Activated naive CD8-positive, alpha-beta T cell (primary cell): Measurements from ENCODE around the gene ZMIZ1.

ENCODE experiments used
- H3K27ac Mint-ChIP-seq: one replicate; pipeline ENCODE4 v1.8.0; 2021; ENCODE audit warnings: mixed read lengths
- H3K27me3 Mint-ChIP-seq: one replicate; pipeline ENCODE4 v1.8.0; 2021; ENCODE audit warnings: mixed read lengths
- H3K36me3 Mint-ChIP-seq: one replicate; pipeline ENCODE4 v1.8.0; 2021; ENCODE audit warnings: mixed read lengths
- H3K4me1 Mint-ChIP-seq: one replicate; pipeline ENCODE4 v1.8.0; 2021; ENCODE audit warnings: low read depth, mixed read lengths
- H3K4me3 Mint-ChIP-seq: one replicate; pipeline ENCODE4 v1.8.0; 2021; ENCODE audit warnings: mild to moderate bottlenecking, mixed read lengths
- H3K9me3 Mint-ChIP-seq: one replicate; pipeline ENCODE4 v1.8.0; 2021; ENCODE audit warnings: low read depth, mixed read lengths

The ZMIZ1 gene

GRCh38 chr10:79166312-79166721, 97.6 kb downstream of the ZMIZ1 start:
- no peaks in the 10 kb centered on the region for H3K4me1 Mint-ChIP-seq
- no peak overlapping the region for H3K27ac Mint-ChIP-seq
- H3K36me3 Mint-ChIP-seq = peaks cover 3% of the 10 kb centered on the region
- no peaks in the 10 kb centered on the region for H3K9me3 Mint-ChIP-seq
- H3K27me3 Mint-ChIP-seq = no peaks in the 10 kb centered on the region
- no peak overlapping the region for H3K4me3 Mint-ChIP-seq

- no peak overlapping the region for H3K27ac Mint-ChIP-seq
- H3K27me3 Mint-ChIP-seq = no peaks in the 10 kb centered on the region
- H3K9me3 Mint-ChIP-seq = no peaks in the 10 kb centered on the region
- H3K36me3 Mint-ChIP-seq = peaks cover 3% of the 10 kb centered on the region
- no peak overlapping the region for H3K4me3 Mint-ChIP-seq
- no peaks in the 10 kb centered on the region for H3K4me1 Mint-ChIP-seq
Observed at GRCh38 chr10:79166741-79167140, 98.0 kb downstream of the ZMIZ1 start.

GRCh38 chr10:79167537-79167936, 98.8 kb downstream of the ZMIZ1 start:
- H3K27ac Mint-ChIP-seq = no peak overlapping the region
- H3K27me3 Mint-ChIP-seq = no peaks in the 10 kb centered on the region
- H3K36me3 Mint-ChIP-seq = peaks cover 3% of the 10 kb centered on the region
- no peaks in the 10 kb centered on the region for H3K4me1 Mint-ChIP-seq
- no peak overlapping the region for H3K4me3 Mint-ChIP-seq
- no peaks in the 10 kb centered on the region for H3K9me3 Mint-ChIP-seq

GRCh38 chr10:79168210-79168609, 99.4 kb downstream of the ZMIZ1 start:
- no peak overlapping the region for H3K4me3 Mint-ChIP-seq

GRCh38 chr10:79170226-79170752, 101.5 kb downstream of the ZMIZ1 start:
- Mint-ChIP-seq H3K4me1 (no peaks in the 10 kb centered on the region), H3K36me3 (peaks cover 3% of the 10 kb centered on the region), H3K27me3 (no peaks in the 10 kb centered on the region), H3K27ac (no peak overlapping the region), H3K4me3 (no peak overlapping the region), H3K9me3 (no peaks in the 10 kb centered on the region)

More at GRCh38 chr10:79168210-79168609, 99.4 kb downstream of the ZMIZ1 start:
- H3K9me3 Mint-ChIP-seq = no peaks in the 10 kb centered on the region
- no peak overlapping the region for H3K27ac Mint-ChIP-seq
- no peaks in the 10 kb centered on the region for H3K4me1 Mint-ChIP-seq
- H3K36me3 Mint-ChIP-seq = peaks cover 3% of the 10 kb centered on the region
- H3K27me3 Mint-ChIP-seq = no peaks in the 10 kb centered on the region

DNA sequence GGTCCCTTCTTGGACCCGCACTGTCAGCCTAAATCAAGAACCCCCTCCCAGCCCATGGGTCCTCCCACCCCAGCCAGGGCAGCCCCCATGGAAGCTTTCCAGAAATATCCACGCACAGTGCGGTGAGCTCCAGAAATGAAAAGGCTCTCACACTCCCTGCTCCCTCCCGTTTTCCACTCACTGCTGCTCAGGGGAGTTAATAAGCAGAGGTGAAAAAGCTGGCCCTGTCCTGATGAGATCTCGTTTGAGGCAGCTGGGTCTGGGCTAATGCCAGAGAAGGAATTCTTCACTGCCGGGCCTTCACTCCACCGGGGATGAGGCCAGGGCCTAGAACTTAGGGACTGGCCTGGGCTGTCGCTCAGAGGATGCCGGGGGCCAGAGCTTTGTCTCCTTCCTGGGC, 102.2 kb downstream of the ZMIZ1 start:
- no peak overlapping the region for H3K27ac Mint-ChIP-seq
- H3K9me3 Mint-ChIP-seq = no peaks in the 10 kb centered on the region
- no peaks in the 10 kb centered on the region for H3K27me3 Mint-ChIP-seq
- no peak overlapping the region for H3K4me3 Mint-ChIP-seq
- H3K4me1 Mint-ChIP-seq = no peaks in the 10 kb centered on the region
- H3K36me3 Mint-ChIP-seq = peaks cover 3% of the 10 kb centered on the region

GRCh38 chr10:79171504-79171903, 102.7 kb downstream of the ZMIZ1 start:
- no peaks in the 10 kb centered on the region for H3K9me3 Mint-ChIP-seq

GRCh38 chr10:79172881-79173280, 104.1 kb downstream of the ZMIZ1 start:
- Mint-ChIP-seq H3K9me3 (no peaks in the 10 kb centered on the region), H3K27me3 (no peaks in the 10 kb centered on the region), H3K4me1 (no peaks in the 10 kb centered on the region), H3K36me3 (no peaks in the 10 kb centered on the region), H3K4me3 (no peak overlapping the region), H3K27ac (no peak overlapping the region)

More at GRCh38 chr10:79171504-79171903, 102.7 kb downstream of the ZMIZ1 start:
- H3K4me3 Mint-ChIP-seq = no peak overlapping the region
- H3K27ac Mint-ChIP-seq = no peak overlapping the region
- peaks cover 3% of the 10 kb centered on the region for H3K36me3 Mint-ChIP-seq
- no peaks in the 10 kb centered on the region for H3K27me3 Mint-ChIP-seq
- no peaks in the 10 kb centered on the region for H3K4me1 Mint-ChIP-seq

DNA sequence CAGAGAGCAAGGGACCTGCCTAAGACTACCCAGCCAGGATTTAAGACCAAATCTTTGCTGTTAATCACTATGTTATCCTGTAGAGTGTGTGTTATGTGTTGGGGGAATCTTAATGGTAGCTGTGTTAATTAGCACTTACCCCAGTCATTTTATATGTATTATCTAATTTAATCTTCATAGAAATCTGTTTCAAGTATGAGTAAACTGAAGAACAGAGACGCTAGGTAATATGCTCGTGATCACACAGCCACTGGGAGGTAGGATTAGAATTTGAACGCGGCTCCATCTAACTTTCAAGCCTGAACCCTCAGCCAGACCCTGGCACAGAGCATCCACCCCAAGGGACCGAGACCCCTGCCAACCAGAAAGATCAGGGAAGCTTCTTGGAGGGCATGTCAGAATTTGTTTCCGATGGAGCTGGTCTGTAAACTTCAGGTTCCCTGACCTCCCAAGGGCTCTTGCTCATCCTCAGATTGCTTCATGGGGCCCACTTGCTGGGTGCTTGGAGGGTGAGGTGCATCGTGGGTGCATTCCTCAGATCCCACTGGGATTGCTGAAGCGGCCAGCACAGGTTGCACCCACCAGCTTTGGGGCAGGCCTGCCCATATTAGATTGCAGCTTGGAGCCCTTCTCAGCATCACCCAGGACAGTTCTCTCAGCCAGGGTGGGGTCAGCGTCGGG, 105.0 kb downstream of the ZMIZ1 start:
- H3K9me3 Mint-ChIP-seq = no peaks in the 10 kb centered on the region
- H3K36me3 Mint-ChIP-seq = no peaks in the 10 kb centered on the region
- H3K4me3 Mint-ChIP-seq = no peak overlapping the region
- H3K27me3 Mint-ChIP-seq = no peaks in the 10 kb centered on the region
- H3K27ac Mint-ChIP-seq = no peak overlapping the region
- no peaks in the 10 kb centered on the region for H3K4me1 Mint-ChIP-seq

- Mint-ChIP-seq H3K27ac (no peak overlapping the region), H3K4me1 (no peaks in the 10 kb centered on the region), H3K27me3 (no peaks in the 10 kb centered on the region), H3K36me3 (no peaks in the 10 kb centered on the region), H3K4me3 (no peak overlapping the region), H3K9me3 (no peaks in the 10 kb centered on the region)
Observed at GRCh38 chr10:79176052-79176501, 107.3 kb downstream of the ZMIZ1 start.

- H3K4me1 Mint-ChIP-seq = no peaks in the 10 kb centered on the region
- no peak overlapping the region for H3K27ac Mint-ChIP-seq
- no peaks in the 10 kb centered on the region for H3K9me3 Mint-ChIP-seq
- H3K36me3 Mint-ChIP-seq = no peaks in the 10 kb centered on the region
- H3K4me3 Mint-ChIP-seq = no peak overlapping the region
- no peaks in the 10 kb centered on the region for H3K27me3 Mint-ChIP-seq
Observed at GRCh38 chr10:79176949-79177602, 108.3 kb downstream of the ZMIZ1 start.

DNA sequence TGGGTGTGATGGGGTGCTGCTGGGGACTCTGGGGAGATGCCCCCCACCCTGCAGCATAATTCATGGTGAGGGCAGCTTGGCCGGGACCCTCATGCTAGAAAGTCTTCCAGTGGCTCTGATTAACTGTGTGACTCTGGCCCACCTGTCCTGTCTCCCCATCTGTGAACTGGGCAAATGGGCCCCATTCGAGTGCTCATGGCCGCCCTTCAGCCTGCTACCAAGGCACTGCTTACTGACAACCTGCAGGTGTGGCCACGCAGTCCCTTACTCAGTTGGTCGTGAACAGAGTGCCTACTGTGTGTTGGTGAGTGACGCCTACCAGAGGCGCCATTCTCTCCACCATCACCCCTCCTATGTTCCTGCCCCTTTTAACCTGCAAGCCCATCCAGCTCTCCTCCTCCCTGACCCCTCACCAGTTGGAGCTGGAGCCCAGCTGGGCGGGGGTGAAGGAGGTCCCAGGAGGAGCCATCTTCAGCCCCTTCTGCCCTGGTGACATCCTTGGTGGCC, 109.4 kb downstream of the ZMIZ1 start:
- Mint-ChIP-seq H3K27me3 (no peaks in the 10 kb centered on the region), H3K36me3 (no peaks in the 10 kb centered on the region), H3K4me1 (no peaks in the 10 kb centered on the region), H3K9me3 (no peaks in the 10 kb centered on the region), H3K27ac (no peak overlapping the region), H3K4me3 (no peak overlapping the region)

DNA sequence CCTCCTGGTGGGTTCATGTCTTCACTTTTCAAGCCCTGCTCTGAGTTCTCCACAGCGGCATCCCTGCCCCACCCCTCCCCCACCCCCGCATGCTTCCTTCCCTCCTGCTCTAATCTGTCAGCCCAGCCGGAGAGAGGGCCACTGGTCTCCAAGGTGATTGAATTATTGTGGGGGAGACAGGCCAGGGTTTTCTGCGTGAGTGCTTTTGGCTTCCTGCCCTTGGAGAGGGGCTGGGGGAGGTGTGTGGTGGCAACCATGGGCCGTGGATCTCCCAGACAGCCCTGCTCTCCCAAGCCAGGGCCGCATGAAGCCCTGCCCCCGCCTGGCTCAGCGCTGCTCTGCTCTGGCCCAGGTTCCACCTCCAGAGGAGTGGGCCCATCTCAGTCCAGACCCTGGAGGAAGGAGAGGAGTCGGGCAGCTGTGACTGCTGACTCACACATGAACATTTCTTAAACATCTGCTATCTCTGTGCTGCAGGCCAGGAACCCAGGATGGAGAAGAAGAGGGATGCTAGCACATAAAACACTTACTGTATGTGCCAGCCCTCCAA, 109.9 kb downstream of the ZMIZ1 start:
- no peak overlapping the region for H3K27ac Mint-ChIP-seq
- no peaks in the 10 kb centered on the region for H3K9me3 Mint-ChIP-seq
- no peaks in the 10 kb centered on the region for H3K4me1 Mint-ChIP-seq

DNA sequence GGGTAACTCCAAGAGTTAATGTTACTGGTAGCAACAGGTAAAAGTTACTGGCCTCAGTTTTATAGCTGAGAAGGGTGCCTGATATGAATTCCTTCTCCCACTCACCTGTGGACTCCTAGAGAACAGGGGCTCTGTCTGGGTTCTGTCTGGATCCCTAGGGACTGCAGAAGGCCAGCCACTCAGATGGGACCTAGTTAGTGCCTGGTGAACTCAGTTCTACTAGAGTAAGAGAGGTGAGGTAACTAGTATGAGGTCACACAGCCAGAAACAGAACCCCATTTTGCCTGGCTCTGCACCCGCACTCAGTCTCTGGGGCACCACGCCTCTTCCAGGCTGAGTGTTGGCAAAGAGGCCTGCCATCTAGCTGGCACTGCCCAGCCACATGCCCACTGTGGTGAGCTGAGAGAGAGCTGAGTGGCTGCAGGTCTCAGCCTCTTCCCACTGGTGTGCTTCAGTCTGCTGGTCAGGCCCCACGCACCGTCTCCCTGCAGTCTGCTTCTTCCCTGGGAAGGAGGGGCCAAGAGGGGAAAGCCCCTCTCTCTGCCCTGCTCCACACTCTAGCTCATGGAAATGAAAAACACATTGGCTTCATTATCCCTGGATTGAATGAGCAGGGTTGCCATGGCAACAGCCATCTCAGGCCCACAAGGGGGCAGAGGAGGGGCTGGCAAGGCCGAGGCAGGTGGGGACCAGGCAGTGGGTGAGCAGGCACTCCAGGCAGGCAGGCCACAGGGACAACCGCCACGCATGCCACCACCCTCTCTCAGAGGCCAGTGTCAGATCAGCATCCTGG, 110.6 kb downstream of the ZMIZ1 start:
- no peaks in the 10 kb centered on the region for H3K4me1 Mint-ChIP-seq
- H3K9me3 Mint-ChIP-seq = no peaks in the 10 kb centered on the region
- no peak overlapping the region for H3K27ac Mint-ChIP-seq
- H3K4me3 Mint-ChIP-seq = no peak overlapping the region
- no peaks in the 10 kb centered on the region for H3K27me3 Mint-ChIP-seq
- no peaks in the 10 kb centered on the region for H3K36me3 Mint-ChIP-seq

More for the DNA sequence above, 109.9 kb downstream of the ZMIZ1 start:
- no peaks in the 10 kb centered on the region for H3K36me3 Mint-ChIP-seq
- H3K4me3 Mint-ChIP-seq = no peak overlapping the region
- H3K27me3 Mint-ChIP-seq = no peaks in the 10 kb centered on the region

- no peaks in the 10 kb centered on the region for H3K9me3 Mint-ChIP-seq
Observed at GRCh38 chr10:79179957-79180309, 111.2 kb downstream of the ZMIZ1 start.

More at GRCh38 chr10:79179957-79180309, 111.2 kb downstream of the ZMIZ1 start:
- no peak overlapping the region for H3K27ac Mint-ChIP-seq
- no peak overlapping the region for H3K4me3 Mint-ChIP-seq
- H3K36me3 Mint-ChIP-seq = no peaks in the 10 kb centered on the region
- H3K27me3 Mint-ChIP-seq = no peaks in the 10 kb centered on the region
- H3K4me1 Mint-ChIP-seq = no peaks in the 10 kb centered on the region
